H1 (cell line): ENCODE data around the gene NOL9.

Source experiments
- HDAC6 ChIP-seq: IDR thresholded peaks from one replicate; pipeline ENCODE4 v1.7.1; 2012; ENCODE audit warnings: low read depth, mild to moderate bottlenecking, inconsistent platforms, low read length, moderate library complexity
- NANOG ChIP-seq: IDR thresholded peaks from 2 replicates; pipeline ENCODE4 v1.6.1; 2011; ENCODE audit warnings: low read length, low read depth, mild to moderate bottlenecking, inconsistent platforms; ENCODE audit not compliant: insufficient read depth, poor library complexity, severe bottlenecking
- POLR2A ChIP-seq, 2 experiments: IDR thresholded peaks; 1 replicate in 1 of 2; 2 replicates in 1 of 2; pipeline ENCODE4 v1.6.1; 2011; ENCODE audit warnings: low read depth in 2 of 2, low read length in 2 of 2, mild to moderate bottlenecking in 2 of 2; ENCODE audit errors: control extremely low read depth in 1 of 2
- POLR2AphosphoS5 ChIP-seq: IDR thresholded peaks from 2 replicates; pipeline ENCODE4 v1.6.1; 2011; ENCODE audit warnings: low read depth, low read length
- TF ChIP-seq, protein P1 (sequence below), 3 experiments: IDR thresholded peaks; 1 replicate in 2 of 3; 2 replicates in 1 of 3; pipeline versions ENCODE4 v1.5.1 to v1.6.1; 2011; ENCODE audit warnings: low read length in 3 of 3, mild to moderate bottlenecking in 3 of 3, inconsistent platforms in 2 of 3, low read depth in 1 of 3, moderate library complexity in 1 of 3; ENCODE audit not compliant: insufficient read depth in 1 of 3; ENCODE audit errors: control extremely low read depth in 1 of 3

DNA sequence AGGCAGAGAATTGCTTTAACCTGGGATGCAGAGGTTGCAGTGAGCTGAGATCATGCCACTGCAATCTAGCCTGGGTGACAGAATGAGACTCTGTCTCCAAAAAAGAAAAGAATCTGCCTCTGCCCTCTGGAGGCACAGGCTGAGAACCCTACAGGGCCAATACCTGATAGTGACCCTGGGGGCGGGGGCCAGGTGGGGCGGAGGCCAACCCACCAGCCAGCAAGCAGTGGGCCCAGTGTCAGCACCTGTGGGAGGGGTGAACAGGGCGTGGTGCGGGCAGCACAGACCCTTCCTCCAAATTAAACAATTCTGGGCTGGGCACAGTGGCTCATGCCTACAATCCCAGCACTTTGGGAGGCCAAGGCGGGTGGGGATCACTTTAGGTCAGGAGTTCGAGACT, 43.8 kb downstream of the NOL9 start:
- TF ChIP-seq HDAC6 (no peak), NANOG (no peak), POLR2AphosphoS5 (no peak), POLR2A (IDR thresholded peaks at IDR 0.05; ENCODE audit: control extremely low read depth in 1 of 2, low read depth in 2 of 2, low read length in 2 of 2) (no peak)
- TF ChIP-seq, protein P1, sequence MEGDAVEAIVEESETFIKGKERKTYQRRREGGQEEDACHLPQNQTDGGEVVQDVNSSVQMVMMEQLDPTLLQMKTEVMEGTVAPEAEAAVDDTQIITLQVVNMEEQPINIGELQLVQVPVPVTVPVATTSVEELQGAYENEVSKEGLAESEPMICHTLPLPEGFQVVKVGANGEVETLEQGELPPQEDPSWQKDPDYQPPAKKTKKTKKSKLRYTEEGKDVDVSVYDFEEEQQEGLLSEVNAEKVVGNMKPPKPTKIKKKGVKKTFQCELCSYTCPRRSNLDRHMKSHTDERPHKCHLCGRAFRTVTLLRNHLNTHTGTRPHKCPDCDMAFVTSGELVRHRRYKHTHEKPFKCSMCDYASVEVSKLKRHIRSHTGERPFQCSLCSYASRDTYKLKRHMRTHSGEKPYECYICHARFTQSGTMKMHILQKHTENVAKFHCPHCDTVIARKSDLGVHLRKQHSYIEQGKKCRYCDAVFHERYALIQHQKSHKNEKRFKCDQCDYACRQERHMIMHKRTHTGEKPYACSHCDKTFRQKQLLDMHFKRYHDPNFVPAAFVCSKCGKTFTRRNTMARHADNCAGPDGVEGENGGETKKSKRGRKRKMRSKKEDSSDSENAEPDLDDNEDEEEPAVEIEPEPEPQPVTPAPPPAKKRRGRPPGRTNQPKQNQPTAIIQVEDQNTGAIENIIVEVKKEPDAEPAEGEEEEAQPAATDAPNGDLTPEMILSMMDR (IDR thresholded peaks at IDR 0.05; ENCODE audit: control extremely low read depth in 1 of 3, insufficient read depth in 1 of 3, low read depth in 1 of 3, low read length in 3 of 3) = no peak
